Measurements from ENCODE around the gene FGF5.
A peak's percentile ranks its signal among the peaks of the same experiment; 100 is the strongest.

Gene FGF5

DNA sequence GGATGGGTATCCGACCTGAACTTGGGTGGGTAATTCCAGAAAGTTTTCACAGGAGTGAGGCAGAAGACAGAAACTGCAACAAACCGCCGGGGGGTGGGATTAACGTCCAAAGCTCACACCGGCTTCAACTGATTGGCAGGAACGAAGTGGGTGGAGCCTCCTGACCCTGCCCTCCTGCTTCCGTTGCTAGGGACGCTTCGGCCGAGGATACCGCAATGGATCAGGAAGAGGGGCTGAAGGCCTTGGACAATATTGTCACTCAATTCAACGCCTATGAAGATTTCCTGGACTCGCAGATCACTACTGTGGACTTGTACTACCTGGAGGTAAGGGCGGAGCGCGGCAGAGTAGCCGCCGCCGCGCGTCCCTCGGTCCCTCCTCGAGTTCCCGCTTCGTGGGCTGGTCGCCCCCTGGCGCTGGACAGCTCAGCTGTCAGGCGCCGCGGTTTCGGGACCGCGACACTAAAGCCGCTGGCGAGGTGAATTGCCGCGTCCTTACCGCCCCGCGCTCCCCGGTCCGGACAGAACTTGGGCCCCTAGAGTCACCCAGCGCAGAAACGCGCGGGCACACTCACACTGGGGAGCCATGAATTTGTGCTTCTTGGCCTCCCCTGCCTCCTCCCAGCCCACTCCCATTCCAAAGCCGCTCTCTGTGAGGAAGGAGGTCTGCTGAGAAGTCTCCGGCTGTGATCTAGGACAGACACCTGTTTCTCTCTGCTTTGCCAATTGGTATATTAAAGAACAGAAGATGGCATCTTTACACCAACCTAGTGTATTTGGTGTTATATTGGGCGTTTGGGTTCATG lies 69.3 kb downstream of the FGF5 start, which contains the start of gene CFAP299:
Gene CFAP299, plus strand, starts transcription at position 177 of the 805 bp plus-strand sequence.
- DNase-seq (ENCODE audit: low read depth in 2 of 2), result peak; percentile 41 to 54

DNA sequence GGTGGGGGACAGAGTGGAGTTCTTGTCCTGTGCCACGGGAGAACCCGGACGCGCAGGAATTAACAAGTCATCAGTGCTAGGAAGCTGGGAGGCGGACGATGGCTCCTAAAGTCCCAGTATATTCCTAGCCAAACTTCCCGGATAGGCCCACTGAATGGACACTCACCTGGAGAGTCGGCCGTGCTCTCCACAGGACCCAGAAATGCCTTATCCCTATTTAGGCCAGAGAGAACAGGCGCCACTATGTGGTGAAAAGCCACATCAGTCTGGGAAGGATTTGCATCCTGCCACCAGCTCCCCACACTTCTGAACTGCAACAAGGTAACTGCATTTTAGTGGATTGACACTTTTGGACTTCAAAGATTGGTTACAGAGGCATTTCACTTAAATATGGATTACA lies 70.1 kb downstream of the FGF5 start:
- DNase-seq (ENCODE audit: low read depth in 2 of 2), result no peak

DNA sequence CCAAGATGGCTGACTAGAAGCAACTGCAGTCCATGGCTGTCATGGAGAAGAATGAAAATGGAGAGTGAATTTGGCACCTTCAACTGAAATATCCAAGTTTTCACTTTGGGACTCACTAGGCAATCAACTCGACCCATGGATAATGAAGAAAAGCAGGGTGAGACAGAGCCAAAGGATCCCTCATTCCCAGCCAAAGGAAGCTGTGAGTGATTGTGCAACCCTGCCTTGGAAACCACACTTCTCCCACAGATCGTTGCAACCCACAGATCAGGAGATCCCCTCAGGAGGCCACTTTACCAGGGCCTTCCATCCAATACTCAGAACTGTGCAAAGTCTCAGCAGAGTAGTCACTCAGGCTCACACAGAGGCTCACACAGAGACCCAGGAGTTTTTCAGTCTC lies 73.6 kb downstream of the FGF5 start:
- no peak for DNase-seq (ENCODE audit: low read depth in 2 of 2)
